ENCODE results near the gene KRR1.

The KRR1 gene

DNA sequence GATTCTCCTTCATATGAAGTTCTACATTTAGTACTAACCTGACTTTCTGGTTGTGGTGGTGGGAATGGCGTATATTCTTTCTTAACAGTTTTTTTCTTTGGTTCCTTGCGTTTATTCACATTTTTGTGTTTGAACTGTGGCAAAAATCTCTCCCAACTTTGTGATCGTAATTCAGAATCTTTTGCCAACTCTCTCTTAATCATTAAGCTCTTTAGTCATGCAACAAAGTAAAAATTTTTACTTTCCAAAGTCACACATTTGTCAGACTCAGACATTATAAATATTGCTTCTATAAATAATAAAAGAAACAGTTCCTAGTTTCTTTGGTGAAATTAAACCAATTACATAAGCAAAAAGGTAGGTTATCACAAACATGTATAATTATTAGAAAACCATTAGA is 7.5 kb downstream of the KRR1 start:
- H3K79me2 ChIP-seq (ENCODE audit: insufficient read depth, low read length) = peaks cover 28% of the 10 kb centered on the region
- H3K4me2 ChIP-seq (ENCODE audit: low read depth, low read length, poor library complexity, severe bottlenecking) = no peak overlapping the region
- H3K4me3 ChIP-seq (ENCODE audit: insufficient read depth, low read length, poor library complexity, severe bottlenecking) = no peak overlapping the region
- H3K9me2 ChIP-seq (replicated peaks; ENCODE audit: insufficient read depth, low read length) = no peaks in the 10 kb centered on the region
- H3F3A ChIP-seq (ENCODE audit: insufficient read depth) = peaks cover 27% of the 10 kb centered on the region
- no peak overlapping the region for H3K27ac ChIP-seq (ENCODE audit: low read depth, low read length)
- H3K9me3 ChIP-seq (ENCODE audit: insufficient read depth, low read length) = no peaks in the 10 kb centered on the region
- H2AFZ ChIP-seq (ENCODE audit: low read depth, low read length, severe bottlenecking) = no peak overlapping the region
- peaks cover 68% of the 10 kb centered on the region for H3K36me3 ChIP-seq (ENCODE audit: low read length)
- TF ChIP-seq, protein P1, sequence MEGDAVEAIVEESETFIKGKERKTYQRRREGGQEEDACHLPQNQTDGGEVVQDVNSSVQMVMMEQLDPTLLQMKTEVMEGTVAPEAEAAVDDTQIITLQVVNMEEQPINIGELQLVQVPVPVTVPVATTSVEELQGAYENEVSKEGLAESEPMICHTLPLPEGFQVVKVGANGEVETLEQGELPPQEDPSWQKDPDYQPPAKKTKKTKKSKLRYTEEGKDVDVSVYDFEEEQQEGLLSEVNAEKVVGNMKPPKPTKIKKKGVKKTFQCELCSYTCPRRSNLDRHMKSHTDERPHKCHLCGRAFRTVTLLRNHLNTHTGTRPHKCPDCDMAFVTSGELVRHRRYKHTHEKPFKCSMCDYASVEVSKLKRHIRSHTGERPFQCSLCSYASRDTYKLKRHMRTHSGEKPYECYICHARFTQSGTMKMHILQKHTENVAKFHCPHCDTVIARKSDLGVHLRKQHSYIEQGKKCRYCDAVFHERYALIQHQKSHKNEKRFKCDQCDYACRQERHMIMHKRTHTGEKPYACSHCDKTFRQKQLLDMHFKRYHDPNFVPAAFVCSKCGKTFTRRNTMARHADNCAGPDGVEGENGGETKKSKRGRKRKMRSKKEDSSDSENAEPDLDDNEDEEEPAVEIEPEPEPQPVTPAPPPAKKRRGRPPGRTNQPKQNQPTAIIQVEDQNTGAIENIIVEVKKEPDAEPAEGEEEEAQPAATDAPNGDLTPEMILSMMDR (IDR thresholded peaks at IDR 0.05; ENCODE audit: insufficient read depth, low read length, poor library complexity, severe bottlenecking) = no peak
- no peak for TF ChIP-seq EZH2phosphoT487 (conservative IDR thresholded peaks at IDR 0.05; ENCODE audit: low read length)
- no peaks in the 10 kb centered on the region for H3K27me3 ChIP-seq (ENCODE audit: low read length)
- H4K20me1 ChIP-seq (ENCODE audit: low read depth, low read length) = no peaks in the 10 kb centered on the region; the same call in 1 of the 2 replicates
- no peak overlapping the region for H3K9ac ChIP-seq (ENCODE audit: low read length)

DNA sequence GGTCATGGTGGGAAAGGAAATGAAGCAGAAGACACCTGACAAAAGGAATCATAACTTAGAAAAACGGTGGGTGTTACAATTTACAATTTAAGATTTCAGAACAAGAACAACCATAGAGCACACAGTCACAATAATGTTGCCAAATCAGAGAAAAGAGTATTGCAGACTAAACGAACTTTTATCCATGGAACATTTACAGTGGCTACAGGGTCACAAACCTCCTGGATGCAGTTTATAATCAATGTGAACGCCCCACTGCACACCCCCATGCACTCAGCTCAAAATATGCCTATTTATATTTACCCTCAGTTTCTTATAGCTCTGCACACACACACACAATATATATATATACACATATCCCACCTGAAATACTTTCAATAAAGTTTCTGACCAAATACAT is 8.0 kb downstream of the KRR1 start:
- no peak overlapping the region for H3K9ac ChIP-seq (ENCODE audit: low read length)
- no peaks in the 10 kb centered on the region for H3K9me2 ChIP-seq (replicated peaks; ENCODE audit: insufficient read depth, low read length)
- H3F3A ChIP-seq (ENCODE audit: insufficient read depth) = peaks cover 23% of the 10 kb centered on the region
- H2AFZ ChIP-seq (ENCODE audit: low read depth, low read length, severe bottlenecking) = no peak overlapping the region
- no peak for TF ChIP-seq EZH2phosphoT487 (conservative IDR thresholded peaks at IDR 0.05; ENCODE audit: low read length)
- TF ChIP-seq, protein P1 (IDR thresholded peaks at IDR 0.05; ENCODE audit: insufficient read depth, low read length, poor library complexity, severe bottlenecking) = no peak
- H3K9me3 ChIP-seq (ENCODE audit: insufficient read depth, low read length) = no peaks in the 10 kb centered on the region
- peaks cover 24% of the 10 kb centered on the region for H3K79me2 ChIP-seq (ENCODE audit: insufficient read depth, low read length)
- no peak overlapping the region for H3K4me2 ChIP-seq (ENCODE audit: low read depth, low read length, poor library complexity, severe bottlenecking)
- H4K20me1 ChIP-seq (ENCODE audit: low read depth, low read length) = no peaks in the 10 kb centered on the region; the same call in 1 of the 2 replicates
- peaks cover 71% of the 10 kb centered on the region for H3K36me3 ChIP-seq (ENCODE audit: low read length)
- no peak overlapping the region for H3K27ac ChIP-seq (ENCODE audit: low read depth, low read length)
- no peaks in the 10 kb centered on the region for H3K27me3 ChIP-seq (ENCODE audit: low read length)
- no peak overlapping the region for H3K4me3 ChIP-seq (ENCODE audit: insufficient read depth, low read length, poor library complexity, severe bottlenecking)

DNA sequence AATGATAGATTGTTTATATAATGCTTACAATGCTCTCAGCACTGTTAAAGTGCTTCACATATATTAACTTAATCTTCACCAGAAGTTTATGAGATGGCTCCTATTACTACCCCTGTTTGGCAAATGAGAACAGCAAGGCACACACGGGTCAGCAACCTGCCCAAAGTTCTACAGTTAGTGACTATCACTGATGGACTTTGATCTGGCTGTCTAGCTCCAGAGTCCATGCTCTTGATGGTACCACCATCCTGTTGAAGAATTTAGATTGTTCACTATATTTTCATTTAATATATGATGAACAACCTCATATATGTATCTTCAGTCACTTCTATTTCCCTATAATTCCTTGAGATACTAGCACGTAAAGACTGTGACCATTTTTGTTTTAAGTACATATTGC is 20.2 kb downstream of the KRR1 start:
- peaks cover under 1% of the 10 kb centered on the region; the same call in 1 of the 2 replicates for H3F3A ChIP-seq (ENCODE audit: insufficient read depth)
- H3K36me3 ChIP-seq (ENCODE audit: low read length) = peaks cover 9% of the 10 kb centered on the region; the same call in 1 of the 2 replicates
- H4K20me1 ChIP-seq (ENCODE audit: low read depth, low read length) = no peaks in the 10 kb centered on the region
- H3K27me3 ChIP-seq (ENCODE audit: low read length) = no peaks in the 10 kb centered on the region
- no peak overlapping the region for H3K4me2 ChIP-seq (ENCODE audit: low read depth, low read length, poor library complexity, severe bottlenecking)
- no peak overlapping the region for H2AFZ ChIP-seq (ENCODE audit: low read depth, low read length, severe bottlenecking)
- H3K79me2 ChIP-seq (ENCODE audit: insufficient read depth, low read length) = no peaks in the 10 kb centered on the region
- H3K4me3 ChIP-seq (ENCODE audit: insufficient read depth, low read length, poor library complexity, severe bottlenecking) = no peak overlapping the region
- H3K9me2 ChIP-seq (replicated peaks; ENCODE audit: insufficient read depth, low read length) = no peaks in the 10 kb centered on the region
- no peak overlapping the region for H3K27ac ChIP-seq (ENCODE audit: low read depth, low read length)
- H3K9me3 ChIP-seq (ENCODE audit: insufficient read depth, low read length) = no peaks in the 10 kb centered on the region
- TF ChIP-seq, protein P1 (IDR thresholded peaks at IDR 0.05; ENCODE audit: insufficient read depth, low read length, poor library complexity, severe bottlenecking) = no peak
- TF ChIP-seq EZH2phosphoT487 (conservative IDR thresholded peaks at IDR 0.05; ENCODE audit: low read length) = no peak
- no peak overlapping the region for H3K9ac ChIP-seq (ENCODE audit: low read length)

All from SU-DHL-6 (cell line).